HG02938 (cell line): Measurements from ENCODE around the gene UGT2A3.

Source experiments
- ATAC-seq: cut with Tn5 transposase; IDR thresholded peaks from one replicate; pipeline ENCODE4 v1.9.1; 2021; ENCODE audit warnings: mild to moderate bottlenecking, moderate library complexity; ENCODE audit not compliant: unreplicated experiment

The UGT2A3 gene

DNA sequence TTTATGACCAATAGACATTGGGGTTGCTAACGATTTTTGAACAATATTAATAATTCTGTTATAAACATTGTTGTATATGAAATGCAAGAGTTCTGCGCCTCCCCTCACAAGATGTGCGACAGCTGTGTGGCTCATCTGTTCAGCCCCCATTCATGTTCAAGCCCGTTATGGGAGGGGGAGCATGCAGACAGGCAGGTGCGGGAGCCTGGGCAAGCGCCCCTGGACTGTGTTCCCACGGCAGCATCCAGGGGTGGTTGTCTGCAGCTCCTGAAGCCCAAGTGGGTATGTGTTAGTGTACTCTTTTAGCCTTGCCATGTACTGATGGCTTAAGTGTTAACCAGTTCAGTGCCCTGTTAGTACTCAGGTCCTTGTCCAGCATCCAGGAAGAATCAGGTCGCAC is 34.6 kb downstream of the UGT2A3 start:
- no peak for ATAC-seq

DNA sequence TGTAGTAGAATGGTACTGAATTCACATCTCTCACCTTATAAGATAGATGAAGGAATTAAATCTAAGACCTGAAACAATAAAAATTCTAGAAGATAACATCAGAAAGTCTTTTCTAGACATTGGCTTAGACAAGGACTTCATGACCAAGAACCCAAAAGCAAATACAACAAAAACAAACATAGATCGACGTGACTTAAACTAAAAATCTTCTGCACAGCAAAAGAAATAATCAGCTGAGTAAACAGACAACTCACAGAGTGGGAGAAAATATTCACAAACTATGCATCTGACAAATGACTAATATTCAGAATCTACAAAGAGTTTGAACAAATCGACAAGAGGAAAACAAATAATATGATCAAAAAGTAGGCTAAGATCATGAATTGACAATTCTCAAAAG is 38.8 kb downstream of the UGT2A3 start:
- no peak for ATAC-seq

DNA sequence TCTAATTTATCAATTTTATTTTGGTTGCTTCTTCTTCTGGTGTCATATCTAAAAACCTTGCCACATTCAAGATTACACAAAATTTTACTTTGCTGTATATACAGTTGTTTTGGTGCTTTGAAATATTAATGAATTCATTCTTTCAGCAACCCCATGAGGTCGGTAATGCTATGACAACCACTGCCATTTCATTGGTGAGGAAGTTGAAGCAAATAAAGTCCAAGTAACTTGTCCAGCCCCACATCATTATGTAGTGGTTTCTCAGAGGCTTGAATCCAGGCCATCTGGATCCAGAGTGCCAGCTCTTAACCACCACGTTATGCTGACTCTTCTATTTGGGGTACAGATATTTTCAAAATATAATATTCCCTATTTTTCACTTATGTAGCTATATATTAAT is 42.2 kb downstream of the UGT2A3 start:
- ATAC-seq, result no peak

DNA sequence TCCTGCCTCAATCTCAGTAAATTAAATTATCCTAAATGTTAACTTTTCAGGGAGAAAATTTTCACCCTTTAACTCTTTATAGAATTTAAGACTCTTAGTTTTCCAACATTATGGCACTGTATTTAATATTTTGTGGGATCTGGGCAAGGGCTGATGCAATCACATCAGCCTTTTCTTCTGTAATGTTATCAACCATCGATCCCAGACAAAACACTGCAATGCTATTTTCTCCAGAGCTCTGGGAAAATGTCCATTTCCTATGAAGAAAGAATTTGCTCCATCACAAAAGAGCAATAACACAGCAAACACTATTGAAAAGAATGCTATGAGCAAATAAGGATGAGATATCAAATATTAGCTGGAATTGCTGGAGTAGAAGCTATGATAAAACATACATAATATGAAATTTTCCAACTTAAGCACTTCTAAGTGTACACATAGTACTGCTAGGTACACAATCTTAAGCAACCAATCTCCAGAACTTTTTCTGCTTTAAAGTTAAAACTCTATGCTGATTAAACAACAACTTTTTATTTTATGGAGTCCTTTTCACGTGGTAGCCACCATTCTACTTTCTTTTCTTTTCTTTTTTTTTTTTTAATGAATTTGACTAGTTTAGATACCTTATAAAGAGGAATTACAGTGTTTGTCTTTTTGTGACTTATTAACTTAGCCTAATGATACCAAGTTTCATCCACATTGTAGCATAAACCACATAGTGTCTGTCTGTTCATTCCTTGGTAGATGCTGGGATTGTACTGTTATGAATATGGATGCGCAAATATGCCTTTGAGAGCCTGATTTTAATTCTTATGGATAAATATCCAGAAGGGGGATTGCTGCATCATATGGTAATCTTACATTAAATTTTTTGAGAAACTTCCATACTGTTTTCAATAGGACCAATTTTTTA is 43.6 kb downstream of the UGT2A3 start:
- ATAC-seq, result no peak

DNA sequence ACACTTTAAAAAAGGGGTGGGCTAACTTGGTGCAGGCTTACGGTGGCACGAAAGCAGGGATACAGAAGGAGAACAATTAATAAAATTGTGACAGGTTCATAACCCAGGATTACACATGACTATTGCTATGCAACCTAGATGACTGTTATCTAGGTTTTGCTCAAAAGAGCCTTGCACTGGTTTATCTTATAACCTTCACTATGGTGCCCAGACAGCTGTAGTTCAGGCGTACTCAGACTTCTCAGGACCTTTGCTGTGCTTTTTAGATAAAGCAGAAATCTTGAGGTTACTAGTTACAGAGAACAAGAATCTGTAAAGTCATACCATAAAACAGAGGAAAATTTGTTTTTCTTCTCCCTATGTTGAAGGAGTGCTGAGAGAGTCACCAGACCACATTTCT is 44.4 kb downstream of the UGT2A3 start:
- ATAC-seq, result no peak

DNA sequence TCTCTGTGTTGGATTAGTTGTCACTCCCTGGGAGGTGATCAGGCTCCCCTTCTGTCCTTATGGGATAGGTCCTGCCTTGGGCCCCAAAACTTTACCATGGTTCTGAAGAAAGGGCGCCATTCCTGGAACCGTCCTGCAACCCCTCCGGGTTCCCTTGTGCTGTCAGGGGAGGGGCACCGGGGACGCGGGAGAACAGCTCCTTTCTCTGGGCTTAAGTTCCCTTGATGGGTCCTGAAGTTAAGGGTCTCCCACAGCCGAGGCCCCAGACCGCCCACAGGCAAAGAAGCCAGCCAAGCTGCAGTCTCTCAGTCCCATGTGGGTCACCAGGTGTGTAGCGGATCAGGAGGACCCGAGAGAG is 44.8 kb downstream of the UGT2A3 start:
- no peak for ATAC-seq

DNA sequence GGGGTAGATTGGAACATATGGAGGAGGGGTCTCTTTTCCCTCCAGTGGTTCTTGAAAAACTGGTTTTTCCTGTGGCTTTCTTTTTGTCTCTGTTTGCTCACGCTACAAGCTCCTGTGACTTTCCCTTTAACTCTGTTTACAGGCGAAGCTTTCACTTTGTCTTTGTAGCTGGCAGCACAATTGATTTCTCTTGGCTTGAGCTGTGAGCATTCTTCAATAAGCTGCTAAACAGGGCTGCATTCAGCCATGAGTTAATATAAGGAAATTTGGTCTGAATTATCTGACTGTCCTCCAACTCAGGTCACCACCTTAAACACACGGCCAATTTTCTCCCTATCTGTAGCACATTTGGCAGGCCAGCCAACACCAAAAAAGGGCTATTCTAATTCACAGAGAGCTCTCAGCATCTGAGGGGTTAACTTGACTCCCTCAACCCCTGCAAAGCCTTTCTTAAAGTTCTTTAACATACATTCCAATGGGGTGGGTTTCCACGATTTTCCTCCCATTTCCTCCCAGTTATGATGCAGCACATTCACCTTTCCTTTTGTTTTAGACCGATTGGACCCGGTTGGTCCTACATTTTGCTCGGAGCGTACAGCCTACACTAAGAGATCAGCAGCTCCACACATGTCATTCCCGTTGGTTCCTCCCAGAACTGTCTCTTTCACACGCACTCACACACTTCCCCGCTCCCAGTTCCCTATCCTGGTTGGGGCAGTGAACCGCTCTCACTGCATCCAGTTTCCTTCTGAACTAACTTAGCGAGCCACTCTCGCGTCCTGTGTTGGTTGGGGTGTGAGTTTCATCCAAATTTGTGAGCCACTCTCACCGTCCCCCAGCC is 45.4 kb downstream of the UGT2A3 start:
- no peak for ATAC-seq

DNA sequence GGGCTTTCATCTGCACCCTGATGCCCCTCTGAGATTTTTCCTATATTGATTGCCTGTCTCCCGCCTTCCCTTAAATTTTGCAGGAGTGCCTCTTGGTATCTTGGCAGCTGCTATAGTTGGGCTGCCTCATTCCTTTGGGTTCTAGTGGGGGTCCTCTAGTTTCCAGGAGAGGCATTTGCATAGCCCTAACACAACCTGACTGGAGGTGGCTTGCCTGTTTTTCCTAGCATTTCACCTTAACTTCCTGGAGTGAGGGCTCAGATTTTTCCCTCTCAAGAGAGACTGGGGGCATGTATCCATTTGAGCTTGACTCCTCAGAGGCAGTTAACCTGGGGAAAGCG is 46.0 kb downstream of the UGT2A3 start:
- ATAC-seq, result no peak

DNA sequence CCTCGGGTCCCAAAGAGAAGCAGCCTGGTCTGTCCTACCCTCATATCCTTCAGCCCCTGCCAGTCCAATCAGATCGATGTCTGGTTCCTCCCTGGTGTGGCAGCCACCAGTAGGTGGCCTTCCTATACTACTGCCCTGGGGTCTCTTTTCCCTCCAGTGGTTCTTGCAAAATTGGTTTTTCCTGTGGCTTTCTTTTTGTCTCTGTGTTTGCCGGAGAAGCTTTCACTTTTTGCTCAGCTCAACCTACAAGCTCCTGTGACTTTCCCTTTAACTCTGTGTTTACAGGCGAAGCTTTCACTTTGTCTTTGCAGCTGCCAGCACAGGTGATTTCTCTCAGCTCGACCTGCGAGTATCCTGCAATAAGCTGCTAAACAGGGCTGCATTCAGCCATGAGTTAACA is 46.8 kb downstream of the UGT2A3 start:
- ATAC-seq, result no peak

DNA sequence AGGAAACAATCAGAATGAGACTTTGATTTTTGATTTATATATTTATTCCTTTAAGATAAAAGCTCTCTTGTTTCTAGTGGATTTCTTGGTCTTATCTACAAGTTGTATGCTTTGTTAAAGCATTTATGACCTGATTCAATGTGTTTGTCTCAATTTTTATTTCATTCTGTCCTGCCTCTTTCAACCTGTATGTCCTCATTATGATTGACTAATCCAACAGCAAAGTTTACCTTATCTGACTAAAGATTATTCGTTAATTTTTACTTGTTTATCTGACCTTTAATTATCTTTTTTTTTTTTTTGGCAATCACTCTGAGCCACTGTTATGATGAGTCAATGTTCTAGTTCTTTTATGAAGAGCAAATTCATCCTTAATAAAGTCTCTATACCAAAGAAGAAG is 54.9 kb downstream of the UGT2A3 start:
- no peak for ATAC-seq

DNA sequence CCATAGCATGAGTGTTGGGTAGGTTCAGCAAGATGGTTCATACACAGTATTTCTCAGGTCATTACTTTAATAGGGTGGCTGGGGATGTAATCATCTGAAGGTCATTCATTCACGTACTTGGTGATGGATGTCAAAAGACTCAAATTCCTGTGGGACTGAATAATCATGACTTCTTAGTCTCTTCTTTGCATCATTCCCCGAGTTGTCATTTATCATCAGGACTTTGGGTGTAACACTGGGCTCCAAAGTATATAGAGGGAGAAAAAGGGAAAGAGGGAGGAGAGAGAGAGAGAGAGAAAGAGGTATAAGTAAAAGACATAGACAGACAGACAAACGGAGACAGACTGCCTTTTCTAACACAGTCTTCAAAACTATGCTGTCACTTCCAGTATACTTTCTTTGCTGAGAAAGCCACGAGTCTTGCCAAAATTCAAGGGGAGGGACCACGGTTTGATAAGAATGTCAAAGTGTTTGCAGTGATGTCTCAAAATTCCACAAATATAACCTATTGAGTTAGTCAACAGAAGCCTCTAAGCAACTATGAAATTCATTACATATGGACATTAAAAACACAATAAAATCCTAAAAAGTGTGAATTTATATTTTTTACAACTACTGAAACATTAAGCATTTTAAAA is 55.9 kb downstream of the UGT2A3 start:
- ATAC-seq, result no peak

DNA sequence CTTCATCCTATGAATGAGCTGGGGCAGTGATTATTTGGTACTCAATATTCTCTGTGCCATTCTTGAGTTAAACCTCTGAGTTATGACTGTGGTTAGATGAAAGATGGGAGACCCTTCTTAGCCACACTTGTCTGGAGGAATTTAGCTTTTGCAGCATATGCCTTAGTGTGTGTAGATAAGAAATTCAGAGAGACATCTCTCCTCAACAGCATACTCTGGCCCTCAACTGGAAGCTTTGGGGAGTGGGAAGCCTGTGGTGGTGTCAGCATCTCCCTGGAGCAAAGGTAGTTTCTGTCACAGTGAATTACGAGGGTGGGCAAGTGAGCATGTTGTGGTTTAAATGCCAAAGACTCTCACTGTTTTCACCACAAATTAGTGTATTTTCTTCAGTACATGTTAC is 58.7 kb downstream of the UGT2A3 start:
- ATAC-seq, result no peak

DNA sequence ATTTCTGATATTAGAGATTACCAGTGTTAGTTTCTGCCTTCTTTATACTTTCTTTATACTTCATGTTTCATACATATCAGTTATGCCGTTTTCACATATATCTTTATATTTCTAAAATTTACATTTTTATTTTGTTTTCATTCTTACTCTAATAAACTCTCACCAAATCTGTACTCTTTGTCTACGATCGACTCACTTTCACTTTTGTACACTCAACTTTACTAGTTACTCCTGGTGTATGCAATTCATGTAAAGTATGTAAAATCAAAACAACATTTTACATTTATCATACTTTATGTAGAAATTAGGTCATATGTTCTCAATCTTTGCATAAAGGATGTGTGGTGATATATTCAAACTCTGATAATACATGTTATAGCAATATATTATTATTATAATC is 59.9 kb downstream of the UGT2A3 start:
- no peak for ATAC-seq

DNA sequence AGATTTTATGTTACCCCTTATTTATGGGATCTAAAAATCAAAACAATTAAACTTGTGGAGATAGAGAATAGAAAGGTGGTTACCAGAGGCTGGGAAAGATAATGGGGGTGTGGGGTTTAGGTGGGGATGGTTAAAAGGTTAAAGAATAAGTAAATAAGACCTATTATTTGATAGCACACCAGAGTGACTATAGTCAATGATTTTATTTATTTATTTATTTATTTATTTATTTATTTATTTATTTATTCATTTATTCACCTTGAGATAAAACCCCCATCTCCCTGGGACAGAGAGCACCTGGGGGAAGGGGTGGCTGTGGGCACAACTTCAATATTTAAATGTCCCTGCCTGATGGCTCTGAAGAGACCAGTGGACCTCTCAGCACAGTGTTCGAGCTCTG is 66.1 kb downstream of the UGT2A3 start:
- no peak for ATAC-seq

DNA sequence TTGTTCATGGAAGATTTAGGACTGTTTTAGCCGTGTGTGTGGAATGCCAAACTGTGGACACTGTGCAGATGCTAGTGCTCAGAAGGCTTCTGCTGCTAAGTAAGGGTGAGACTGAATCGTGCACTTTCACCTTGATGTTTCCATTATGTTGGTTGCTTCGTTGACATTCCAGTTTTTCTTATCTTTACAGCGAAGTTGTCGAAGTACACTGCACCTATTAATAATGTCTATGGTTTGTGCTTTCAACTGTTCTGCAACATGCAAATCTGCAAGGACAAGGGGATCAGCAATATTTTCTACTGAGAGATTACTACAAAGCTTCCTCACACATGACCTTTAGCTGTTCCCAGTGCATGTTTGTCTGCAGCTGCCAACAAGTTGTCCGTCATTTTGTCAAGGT is 67.7 kb downstream of the UGT2A3 start:
- ATAC-seq, result no peak
